Keratinocyte (primary cell): ENCODE data around the gene JOSD2. TPM values are rescaled to one million over a fixed set of nuclear protein-coding genes. Genes with fewer than 3 reads are reported as not detected.

Source experiments
- DNase-seq: peaks from one replicate; pipeline ENCODE4 v3.0.0-alpha.2; 2011; ENCODE audit warnings: low read depth, missing footprints, low spot score
- FAIRE-seq: peaks from 2 replicates; lab custom pipeline; 2011; peaks lifted over from hg19 to GRCh38; lab: Jason Lieb, UNC
- H2AFZ ChIP-seq: 2 replicates; pipeline ENCODE4 v1.6.0; 2012; ENCODE audit warnings: low read length, control low read depth, inconsistent platforms; ENCODE audit not compliant: control insufficient read depth
- H3K27ac ChIP-seq: 2 replicates; pipeline ENCODE4 v1.5.1; 2011; ENCODE audit warnings: low read length; ENCODE audit not compliant: control insufficient read depth, insufficient read depth
- H3K27me3 ChIP-seq: 3 replicates; pipeline ENCODE4 v1.6.0; 2011; ENCODE audit warnings: low read length; ENCODE audit not compliant: control insufficient read depth, insufficient read depth; ENCODE audit errors: extremely low read depth
- H3K36me3 ChIP-seq, 2 experiments: 2 replicates in 1 of 2; 3 replicates in 1 of 2; pipeline ENCODE4 v1.5.1; 2011; ENCODE audit warnings: low read length in 2 of 2, mild to moderate bottlenecking in 1 of 2; ENCODE audit not compliant: control insufficient read depth in 2 of 2, insufficient read depth in 2 of 2; ENCODE audit errors: extremely low read depth in 1 of 2
- H3K4me1 ChIP-seq: 3 replicates; pipeline ENCODE4 v1.5.1; 2011; ENCODE audit warnings: low read length; ENCODE audit not compliant: control insufficient read depth, insufficient read depth; ENCODE audit errors: extremely low read depth
- H3K4me2 ChIP-seq: 3 replicates; pipeline ENCODE4 v1.6.0; 2011; ENCODE audit warnings: low read depth, low read length; ENCODE audit not compliant: control insufficient read depth, insufficient read depth; ENCODE audit errors: extremely low read depth
- H3K4me3 ChIP-seq, 3 experiments: fragments of 200-600 bp in 1 of 3; sonication (generic) in 1 of 3; 2 replicates in 2 of 3; 3 replicates in 1 of 3; pipeline ENCODE4 v1.5.1; 2011 to 2016; ENCODE audit warnings: low read length in 3 of 3, mild to moderate bottlenecking in 3 of 3, control low read depth in 2 of 3, inconsistent platforms in 1 of 3, low read depth in 1 of 3, mixed read lengths in 1 of 3, mixed run types in 1 of 3, moderate library complexity in 1 of 3; ENCODE audit not compliant: control insufficient read depth in 2 of 3, insufficient read depth in 2 of 3; ENCODE audit errors: extremely low read depth in 1 of 3
- H3K79me2 ChIP-seq: 2 replicates; pipeline ENCODE4 v1.6.0; 2012; ENCODE audit warnings: low read length; ENCODE audit not compliant: control insufficient read depth, insufficient read depth
- H3K9ac ChIP-seq: 3 replicates; pipeline ENCODE4 v1.6.0; 2011; ENCODE audit warnings: low read length; ENCODE audit not compliant: control insufficient read depth, insufficient read depth; ENCODE audit errors: extremely low read depth
- H3K9me1 ChIP-seq: 3 replicates; pipeline ENCODE4 v1.6.0; 2011; ENCODE audit warnings: low read length; ENCODE audit not compliant: control insufficient read depth, insufficient read depth; ENCODE audit errors: extremely low read depth
- H3K9me3 ChIP-seq: 2 replicates; pipeline ENCODE4 v1.5.1; 2012; ENCODE audit warnings: low read depth, low read length; ENCODE audit not compliant: control insufficient read depth
- H4K20me1 ChIP-seq: 3 replicates; pipeline ENCODE4 v1.6.0; 2011; ENCODE audit warnings: low read length; ENCODE audit not compliant: control insufficient read depth, insufficient read depth; ENCODE audit errors: extremely low read depth
- EZH2 ChIP-seq: IDR thresholded peaks from one replicate; pipeline ENCODE4 v1.6.1; 2012; ENCODE audit warnings: inconsistent platforms, mild to moderate bottlenecking, low read length, moderate library complexity
- dilution Hi-C: fragments of 300-500 bp; cut with MboI; formaldehyde crosslinking; loops from one replicate; pipeline ENCODE4 v1.7.0; 2020; ENCODE audit warnings: low sequenced_read_pairs; ENCODE audit not compliant: extremely low pct_ligation_motif_present
- polyA plus RNA-seq, 5 experiments: library from polyadenylated mRNA; depleted of rRNA in 3 of 5; stranded (reverse) in 3 of 5; stranded (forward) in 1 of 5; unstranded in 1 of 5; fragments of >200 nt; gene quantifications; 1 replicate in 1 of 5; 2 replicates in 3 of 5; 3 replicates in 1 of 5; pipeline versions ENCODE4 v1.2.1 to v1.2.3, GENCODE V29; 2011 to 2012; ENCODE audit warnings: missing spikeins in 2 of 5, low read depth in 1 of 5, low replicate concordance in 1 of 5
- TF ChIP-seq, protein P1 (sequence below), 3 experiments: IDR thresholded peaks in 1 of 3; conservative IDR thresholded peaks in 1 of 3; optimal IDR thresholded peaks in 1 of 3; 2 replicates in 2 of 3; 3 replicates in 1 of 3; pipeline versions ENCODE3 to v1.5.1; 2011; ENCODE audit warnings: low read length in 3 of 3, mild to moderate bottlenecking in 3 of 3, moderate library complexity in 2 of 3, control low read depth in 1 of 3, inconsistent platforms in 1 of 3; ENCODE audit not compliant: insufficient read depth in 2 of 3; ENCODE audit errors: extremely low read depth in 1 of 3

The JOSD2 gene
- polyA plus RNA-seq, 1 donor (not counting 4 experiments of a cell fraction or from before 2014, with no cell fraction given): 18.7 TPM

DNA sequence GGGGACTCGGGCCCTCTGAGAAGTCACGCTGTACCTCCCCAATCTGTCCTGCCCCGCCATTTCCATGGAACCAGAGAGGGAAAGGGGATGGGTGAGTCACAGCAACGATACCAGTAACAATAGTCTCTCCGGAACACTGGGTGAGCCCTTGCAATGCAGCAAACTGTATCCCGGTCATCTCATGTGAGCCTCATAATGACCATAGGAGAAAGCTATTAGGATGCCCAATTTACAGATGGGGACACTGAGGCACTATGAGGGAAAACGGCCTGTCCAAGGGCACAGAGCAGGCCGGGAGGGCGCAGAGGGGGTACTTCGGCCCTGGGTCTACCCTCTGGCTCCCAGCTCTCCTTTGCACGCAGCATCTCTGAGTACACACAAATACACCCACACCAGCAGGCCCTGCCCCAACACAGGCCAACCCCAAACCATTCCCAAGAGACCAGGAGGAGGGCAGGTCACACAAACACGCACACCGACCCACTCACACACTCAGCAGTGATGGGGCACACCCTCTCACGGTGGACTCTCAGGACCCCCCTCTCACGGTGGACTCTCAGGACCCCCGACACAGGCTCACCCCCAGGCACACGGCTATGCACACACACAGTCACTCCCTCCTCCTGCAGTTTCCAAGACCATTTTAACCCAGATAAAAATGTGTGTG, 39.1 kb upstream of the JOSD2 start:
- Histone ChIP-seq H3K27ac (no peak overlapping the region), H3K4me3 (no peak overlapping the region), H3K27me3 (peaks cover 38% of the 10 kb centered on the region), H3K4me2 (no peak overlapping the region), H3K9me1 (no peaks in the 10 kb centered on the region), H3K9ac (no peak overlapping the region), H3K9me3 (no peaks in the 10 kb centered on the region), H3K36me3 (no peaks in the 10 kb centered on the region), H3K79me2 (no peaks in the 10 kb centered on the region), H3K4me1 (no peaks in the 10 kb centered on the region), H4K20me1 (no peaks in the 10 kb centered on the region), H2AFZ (no peak overlapping the region)
- no peak for DNase-seq
- FAIRE-seq: no peak
- dilution Hi-C loops: no loop called here
- TF ChIP-seq, protein P1, sequence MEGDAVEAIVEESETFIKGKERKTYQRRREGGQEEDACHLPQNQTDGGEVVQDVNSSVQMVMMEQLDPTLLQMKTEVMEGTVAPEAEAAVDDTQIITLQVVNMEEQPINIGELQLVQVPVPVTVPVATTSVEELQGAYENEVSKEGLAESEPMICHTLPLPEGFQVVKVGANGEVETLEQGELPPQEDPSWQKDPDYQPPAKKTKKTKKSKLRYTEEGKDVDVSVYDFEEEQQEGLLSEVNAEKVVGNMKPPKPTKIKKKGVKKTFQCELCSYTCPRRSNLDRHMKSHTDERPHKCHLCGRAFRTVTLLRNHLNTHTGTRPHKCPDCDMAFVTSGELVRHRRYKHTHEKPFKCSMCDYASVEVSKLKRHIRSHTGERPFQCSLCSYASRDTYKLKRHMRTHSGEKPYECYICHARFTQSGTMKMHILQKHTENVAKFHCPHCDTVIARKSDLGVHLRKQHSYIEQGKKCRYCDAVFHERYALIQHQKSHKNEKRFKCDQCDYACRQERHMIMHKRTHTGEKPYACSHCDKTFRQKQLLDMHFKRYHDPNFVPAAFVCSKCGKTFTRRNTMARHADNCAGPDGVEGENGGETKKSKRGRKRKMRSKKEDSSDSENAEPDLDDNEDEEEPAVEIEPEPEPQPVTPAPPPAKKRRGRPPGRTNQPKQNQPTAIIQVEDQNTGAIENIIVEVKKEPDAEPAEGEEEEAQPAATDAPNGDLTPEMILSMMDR (optimal IDR thresholded peaks at IDR 0.05 in 1 of 3, IDR thresholded peaks at IDR 0.05 in 1 of 3, conservative IDR thresholded peaks at IDR 0.05 in 1 of 3; ENCODE audit: extremely low read depth in 1 of 3, insufficient read depth in 2 of 3, low read length in 3 of 3): no peak
- no peak for TF ChIP-seq EZH2

DNA sequence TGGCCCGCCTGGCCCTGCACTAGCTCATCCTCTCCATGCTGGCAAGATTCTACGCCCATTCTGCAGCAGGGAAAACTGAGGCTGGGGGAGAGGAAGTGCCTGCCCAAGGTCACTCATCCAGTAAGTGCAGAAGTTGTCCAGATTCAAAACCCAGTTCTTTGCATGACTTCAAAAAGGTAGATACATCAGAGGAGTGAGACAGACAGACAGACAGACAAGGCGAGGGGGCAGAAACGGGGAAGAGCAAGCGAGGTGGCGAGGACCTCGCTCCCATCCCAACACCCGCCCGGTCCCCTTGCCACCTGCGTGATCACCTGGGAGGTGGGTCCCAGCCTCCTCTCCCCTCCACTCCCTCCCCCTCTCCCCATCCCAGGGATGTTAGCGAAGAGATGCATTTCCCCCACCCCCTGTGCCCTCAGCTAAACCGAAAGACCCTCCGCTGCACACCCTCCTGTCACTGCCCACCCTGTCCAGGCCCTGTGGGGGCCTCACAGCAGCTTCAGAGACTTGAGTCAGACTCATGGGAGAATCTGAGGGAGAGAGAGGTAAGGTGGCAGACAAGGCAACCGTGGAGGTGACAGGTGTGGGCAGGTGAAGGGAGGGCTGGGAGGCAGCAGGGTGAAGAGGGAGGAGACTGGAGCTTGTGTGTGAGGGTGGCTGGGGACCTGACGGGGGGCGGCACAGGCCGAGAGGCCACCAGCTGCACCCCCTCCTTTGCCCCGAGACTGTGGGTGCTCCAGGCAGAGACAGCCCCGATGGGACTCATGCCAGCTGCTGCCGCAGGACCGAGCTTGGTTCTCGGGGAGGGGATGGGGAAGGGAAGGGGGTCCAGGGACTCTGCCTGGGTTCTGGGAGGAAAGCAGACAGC, 38.3 kb upstream of the JOSD2 start:
- Histone ChIP-seq H2AFZ (no peak overlapping the region), H3K36me3 (no peaks in the 10 kb centered on the region), H3K79me2 (no peaks in the 10 kb centered on the region), H3K4me1 (no peaks in the 10 kb centered on the region), H4K20me1 (no peaks in the 10 kb centered on the region), H3K4me2 (no peak overlapping the region), H3K9me3 (no peaks in the 10 kb centered on the region), H3K27me3 (peaks cover 32% of the 10 kb centered on the region), H3K9me1 (no peaks in the 10 kb centered on the region), H3K9ac (no peak overlapping the region), H3K4me3 (no peak overlapping the region), H3K27ac (no peak overlapping the region)
- DNase-seq: no peak
- dilution Hi-C loops: no loop called here
- no peak for FAIRE-seq
- TF ChIP-seq, protein P1 (optimal IDR thresholded peaks at IDR 0.05 in 1 of 3, IDR thresholded peaks at IDR 0.05 in 1 of 3, conservative IDR thresholded peaks at IDR 0.05 in 1 of 3; ENCODE audit: extremely low read depth in 1 of 3, insufficient read depth in 2 of 3, low read length in 3 of 3): no peak
- no peak for TF ChIP-seq EZH2
